Thyroid gland (tissue), 4 donors: ENCODE results near the gene GALNT14. TPM values are rescaled to one million over a fixed set of nuclear protein-coding genes. Genes with fewer than 3 reads are reported as not detected.

Experiments
- DNase-seq, 2 donors: peaks; one replicate each; pipeline ENCODE4 v3.0.0-alpha.2; 2019
- H3K27ac ChIP-seq, 3 donors: fragments of 200-600 bp; sonication (generic); 1 replicate in 2 of 3; 2 replicates in 1 of 3; pipeline ENCODE4 v1.5.1; 2016 to 2019; ENCODE audit warnings: mild to moderate bottlenecking in 1 of 3, moderate library complexity in 1 of 3
- H3K27me3 ChIP-seq: fragments of 200-600 bp; sonication (generic); one replicate; pipeline ENCODE4 v1.5.1; 2019
- H3K36me3 ChIP-seq, 2 donors: fragments of 200-600 bp; sonication (generic); one replicate each; pipeline ENCODE4 v1.5.1; 2016 to 2019
- H3K4me1 ChIP-seq, 2 donors: fragments of 200-600 bp; sonication (generic); one replicate each; pipeline ENCODE4 v1.5.1; 2017 to 2019
- H3K4me3 ChIP-seq, 3 donors: fragments of 200-600 bp; sonication (generic); replicated peaks in 1 of 3; 1 replicate in 2 of 3; 2 replicates in 1 of 3; pipeline ENCODE4 v1.5.1; 2016; ENCODE audit warnings: mild to moderate bottlenecking in 1 of 3
- H3K9me3 ChIP-seq: fragments of 200-600 bp; sonication (generic); one replicate; pipeline ENCODE4 v1.5.1; 2017
- POLR2A ChIP-seq, 2 donors: fragments of 450-650 bp; IDR thresholded peaks; one replicate each; pipeline ENCODE4 v1.6.1; 2017; ENCODE audit warnings: antibody characterized with exemption in 2 of 2, mild to moderate bottlenecking in 2 of 2, moderate library complexity in 1 of 2
- WGBS, 2 donors: methylation state at CpG; one replicate each; pipeline ENCODE4 v1.1.5; 2017; 5-methylcytosine and 5-hydroxymethylcytosine counted together
- intact Hi-C: fragments of 100-400 bp; cut with DNase I; formaldehyde crosslinking; loops from one replicate; pipeline ENCODE4 v1.15.1; 2023
- total RNA-seq, 4 donors: library from RNA; depleted of rRNA; stranded (reverse); fragments of >200 nt; gene quantifications; one replicate each; pipeline ENCODE4 v1.2.3, GENCODE V29; 2016
- TF ChIP-seq, protein P1 (sequence below), 6 experiments: fragments of 200-600 bp in 3 of 6; fragments of 450-650 bp in 3 of 6; sonication (generic) in 3 of 6; IDR thresholded peaks; one replicate each; pipeline ENCODE4 v1.5.1; 2016 to 2019; ENCODE audit warnings: antibody characterized with exemption in 6 of 6, mild to moderate bottlenecking in 2 of 6, inconsistent platforms in 1 of 6, moderate library complexity in 1 of 6

GALNT14 gene
- total RNA-seq, 4 donors from 2014 or later = 0.54 to 5.1 (median 1.1) TPM

DNA sequence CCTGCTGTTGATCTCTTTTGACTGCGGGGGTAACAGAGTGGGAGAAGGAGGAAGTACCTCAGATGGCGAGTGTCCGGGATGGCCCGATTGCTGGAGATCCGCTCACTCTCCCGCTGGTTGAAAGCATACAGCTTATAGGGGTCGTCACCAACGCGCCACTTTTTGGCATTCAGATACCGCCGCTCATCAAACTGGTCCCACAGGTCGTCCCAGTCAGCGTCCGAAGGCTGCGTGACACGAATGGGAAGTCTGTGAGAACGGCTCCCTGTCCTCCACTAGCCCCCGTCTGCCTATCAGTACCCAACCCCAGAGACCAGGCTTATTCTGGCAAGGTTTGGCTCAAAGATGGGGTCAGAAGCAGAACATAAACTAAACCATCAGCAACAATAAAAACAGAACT, 145.5 kb downstream of the GALNT14 start:
- Histone ChIP-seq H3K27me3 (no peaks in the 10 kb centered on the region), H3K9me3 (no peaks in the 10 kb centered on the region), H3K27ac (no peak overlapping the region), H3K4me1 (no peaks in the 10 kb centered on the region), H3K4me3 (no peak overlapping the region), H3K36me3 (no peaks in the 10 kb centered on the region)
- intact Hi-C loops = no loop called here
- no peak for DNase-seq
- WGBS, 2 donors = 85 to 88% methylated on average over 17 to 18 of the region's 18 CpGs
- TF ChIP-seq POLR2A (IDR thresholded peaks at IDR 0.05) = no peak
- TF ChIP-seq, protein P1, sequence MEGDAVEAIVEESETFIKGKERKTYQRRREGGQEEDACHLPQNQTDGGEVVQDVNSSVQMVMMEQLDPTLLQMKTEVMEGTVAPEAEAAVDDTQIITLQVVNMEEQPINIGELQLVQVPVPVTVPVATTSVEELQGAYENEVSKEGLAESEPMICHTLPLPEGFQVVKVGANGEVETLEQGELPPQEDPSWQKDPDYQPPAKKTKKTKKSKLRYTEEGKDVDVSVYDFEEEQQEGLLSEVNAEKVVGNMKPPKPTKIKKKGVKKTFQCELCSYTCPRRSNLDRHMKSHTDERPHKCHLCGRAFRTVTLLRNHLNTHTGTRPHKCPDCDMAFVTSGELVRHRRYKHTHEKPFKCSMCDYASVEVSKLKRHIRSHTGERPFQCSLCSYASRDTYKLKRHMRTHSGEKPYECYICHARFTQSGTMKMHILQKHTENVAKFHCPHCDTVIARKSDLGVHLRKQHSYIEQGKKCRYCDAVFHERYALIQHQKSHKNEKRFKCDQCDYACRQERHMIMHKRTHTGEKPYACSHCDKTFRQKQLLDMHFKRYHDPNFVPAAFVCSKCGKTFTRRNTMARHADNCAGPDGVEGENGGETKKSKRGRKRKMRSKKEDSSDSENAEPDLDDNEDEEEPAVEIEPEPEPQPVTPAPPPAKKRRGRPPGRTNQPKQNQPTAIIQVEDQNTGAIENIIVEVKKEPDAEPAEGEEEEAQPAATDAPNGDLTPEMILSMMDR (IDR thresholded peaks at IDR 0.05) = no peak

DNA sequence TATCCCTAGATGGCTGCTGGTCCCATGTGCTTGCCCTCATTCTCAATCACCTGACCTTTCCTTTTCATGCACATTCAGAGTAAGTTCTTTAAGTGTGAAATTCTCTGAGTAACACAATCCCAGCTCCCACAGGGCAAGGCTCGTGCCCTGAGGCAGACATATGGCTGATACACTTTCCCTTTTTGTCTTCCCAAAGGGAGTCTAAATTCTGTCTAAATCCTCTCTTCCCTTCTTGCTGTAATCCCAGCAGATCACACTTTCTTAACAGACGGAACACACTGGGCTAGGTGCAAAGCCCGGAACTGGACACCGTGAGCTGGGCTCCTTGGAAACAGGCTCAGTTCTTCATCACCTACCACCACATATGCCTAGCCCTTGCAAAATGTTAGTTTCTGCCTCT, 147.6 kb downstream of the GALNT14 start:
- WGBS, 2 donors = 60 to 84% methylated on average over 4 of the region's 4 CpGs
- intact Hi-C loops = no loop called here
- TF ChIP-seq, protein P1 (IDR thresholded peaks at IDR 0.05) = no peak
- TF ChIP-seq POLR2A (IDR thresholded peaks at IDR 0.05) = no peak

DNA sequence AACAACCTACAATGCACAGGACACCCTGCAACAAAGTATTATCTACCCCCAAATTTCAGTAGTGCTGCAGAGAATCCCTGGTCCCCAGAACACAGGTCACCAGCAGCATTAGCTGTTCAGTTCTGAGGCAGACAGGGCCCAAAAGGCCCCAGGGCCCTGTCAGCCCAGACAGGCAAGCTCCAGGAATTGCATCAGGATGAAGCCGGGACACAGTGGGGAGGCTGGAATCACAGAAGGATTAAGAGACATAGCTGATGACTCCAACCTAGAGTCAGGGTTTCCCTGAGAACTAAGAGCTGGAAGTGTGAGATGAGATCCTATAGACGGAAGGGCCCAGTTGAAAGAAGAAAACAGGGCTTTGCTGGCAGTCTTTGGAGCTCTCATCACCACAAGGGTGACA, 148.1 kb downstream of the GALNT14 start:
- Histone ChIP-seq H3K9me3 (no peaks in the 10 kb centered on the region), H3K4me3 (no peak overlapping the region), H3K4me1 (no peaks in the 10 kb centered on the region), H3K27ac (no peak overlapping the region), H3K27me3 (no peaks in the 10 kb centered on the region), H3K36me3 (no peaks in the 10 kb centered on the region)
- intact Hi-C loops = no loop called here
- TF ChIP-seq, protein P1 (IDR thresholded peaks at IDR 0.05) = no peak
- TF ChIP-seq POLR2A (IDR thresholded peaks at IDR 0.05) = no peak
- DNase-seq = no peak
- WGBS, 2 donors = 83 to 96% methylated on average over 2 of the region's 2 CpGs

More for the DNA sequence above, 147.6 kb downstream of the GALNT14 start:
- Histone ChIP-seq H3K27ac (no peak overlapping the region), H3K27me3 (no peaks in the 10 kb centered on the region), H3K9me3 (no peaks in the 10 kb centered on the region), H3K4me3 (no peak overlapping the region), H3K36me3 (no peaks in the 10 kb centered on the region), H3K4me1 (no peaks in the 10 kb centered on the region)
- no peak for DNase-seq

DNA sequence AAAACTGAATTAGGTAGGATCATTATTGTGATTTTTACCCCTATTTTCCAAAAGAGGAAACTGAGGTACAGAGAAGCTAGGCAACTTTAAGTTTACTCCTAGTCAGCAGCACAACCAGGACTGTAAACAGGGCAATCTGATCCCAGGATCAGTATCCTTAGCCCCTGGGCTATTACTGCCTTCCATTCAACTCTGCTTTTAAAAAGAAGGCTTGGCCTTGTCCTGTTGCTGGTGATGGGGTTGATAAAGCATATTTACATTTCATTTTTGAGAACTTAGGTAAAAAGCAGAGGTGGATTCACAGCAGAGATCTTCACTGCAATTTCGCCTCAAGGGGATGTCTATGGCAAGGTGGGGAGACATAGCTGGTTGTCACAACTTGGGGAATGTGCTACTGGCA, 148.5 kb downstream of the GALNT14 start:
- H3K4me1 ChIP-seq = no peaks in the 10 kb centered on the region
- H3K4me3 ChIP-seq = no peak overlapping the region
- TF ChIP-seq, protein P1 (IDR thresholded peaks at IDR 0.05) = no peak
- no peak for TF ChIP-seq POLR2A (IDR thresholded peaks at IDR 0.05)
- no peaks in the 10 kb centered on the region for H3K9me3 ChIP-seq
- DNase-seq = no peak
- WGBS, 2 donors = 87 to 93% methylated on average over 1 of the region's 1 CpG
- no peaks in the 10 kb centered on the region for H3K27me3 ChIP-seq
- intact Hi-C loops = no loop called here
- no peaks in the 10 kb centered on the region for H3K36me3 ChIP-seq
- no peak overlapping the region for H3K27ac ChIP-seq

DNA sequence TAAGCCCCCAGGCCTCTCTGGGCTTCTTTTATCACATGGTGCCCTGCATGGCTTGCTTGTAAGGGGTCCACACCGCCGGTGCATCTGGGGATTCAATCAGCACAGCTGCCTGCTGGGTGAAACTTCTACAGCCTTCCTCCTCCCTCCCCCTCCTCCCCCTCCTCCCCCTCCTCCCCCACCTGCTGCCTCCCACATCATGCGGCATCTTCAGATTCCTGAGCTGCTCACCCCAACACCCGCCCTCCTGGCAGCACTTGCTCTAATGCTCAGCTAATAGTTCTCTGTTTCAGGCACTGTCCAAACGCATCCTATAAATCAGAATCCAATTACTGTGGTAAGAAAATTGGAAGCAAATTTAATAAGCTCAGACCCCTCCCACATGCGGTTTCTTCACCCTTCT, 150.7 kb downstream of the GALNT14 start:
- WGBS, 2 donors = 52 to 58% methylated on average over 6 of the region's 6 CpGs
- no peak for DNase-seq
- no peak overlapping the region for H3K4me3 ChIP-seq
- intact Hi-C loops = no loop called here
- no peak for TF ChIP-seq POLR2A (IDR thresholded peaks at IDR 0.05)
- TF ChIP-seq, protein P1 (IDR thresholded peaks at IDR 0.05) = no peak
- no peaks in the 10 kb centered on the region for H3K4me1 ChIP-seq
- no peak overlapping the region for H3K27ac ChIP-seq
- no peaks in the 10 kb centered on the region for H3K9me3 ChIP-seq
- H3K27me3 ChIP-seq = no peaks in the 10 kb centered on the region
- H3K36me3 ChIP-seq = no peaks in the 10 kb centered on the region
